GM18499 (cell line): ENCODE data around the gene LDAH.
A peak's percentile ranks its signal among the peaks of the same experiment; 100 is the strongest.

ENCODE experiments used
- ATAC-seq: cut with Tn5 transposase; IDR thresholded peaks from one replicate; pipeline ENCODE4 v1.9.1; 2021; ENCODE audit warnings: moderate number of reproducible peaks; ENCODE audit not compliant: insufficient read depth, unreplicated experiment

Gene LDAH

GRCh38 chr2:20670315-20671035, 152.4 kb downstream of the LDAH start:
- no peak for ATAC-seq

DNA sequence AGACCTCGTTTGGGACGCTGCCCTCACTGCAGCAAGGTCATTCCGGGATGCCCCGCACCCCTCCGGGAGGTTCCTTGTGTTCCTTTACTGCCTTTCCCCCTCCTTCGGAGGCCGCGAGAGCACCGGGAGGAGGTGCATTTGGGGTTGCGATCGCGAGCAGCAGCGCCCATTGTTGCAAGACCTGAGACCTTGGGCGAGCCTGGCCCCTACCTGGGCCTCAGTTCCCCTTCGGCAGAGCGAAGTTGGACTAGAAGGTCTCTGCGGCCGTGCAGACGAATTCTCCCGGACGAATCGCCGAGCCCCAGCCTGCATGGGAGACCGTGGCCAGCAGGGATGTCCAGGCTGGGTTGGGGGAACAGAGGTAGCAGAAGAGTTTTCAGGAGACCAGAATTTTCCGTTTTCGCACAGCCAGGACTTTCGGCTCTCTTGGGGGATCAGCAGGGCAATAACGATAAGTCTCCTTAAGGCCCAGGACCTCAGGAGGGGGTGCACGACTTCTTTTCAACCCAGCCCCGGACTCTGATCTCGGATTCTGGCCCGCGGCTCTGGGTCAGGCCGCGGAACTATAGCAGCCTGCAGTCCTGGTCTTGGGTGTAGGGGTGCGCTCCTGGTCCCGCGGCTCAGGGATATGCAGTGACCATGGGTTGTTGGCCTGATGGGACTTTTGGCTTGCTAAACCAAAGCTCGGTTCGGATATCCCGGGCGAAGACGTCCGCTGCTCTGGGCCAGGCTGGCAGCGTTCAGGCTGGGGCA, 153.2 kb downstream of the LDAH start:
- no peak for ATAC-seq

DNA sequence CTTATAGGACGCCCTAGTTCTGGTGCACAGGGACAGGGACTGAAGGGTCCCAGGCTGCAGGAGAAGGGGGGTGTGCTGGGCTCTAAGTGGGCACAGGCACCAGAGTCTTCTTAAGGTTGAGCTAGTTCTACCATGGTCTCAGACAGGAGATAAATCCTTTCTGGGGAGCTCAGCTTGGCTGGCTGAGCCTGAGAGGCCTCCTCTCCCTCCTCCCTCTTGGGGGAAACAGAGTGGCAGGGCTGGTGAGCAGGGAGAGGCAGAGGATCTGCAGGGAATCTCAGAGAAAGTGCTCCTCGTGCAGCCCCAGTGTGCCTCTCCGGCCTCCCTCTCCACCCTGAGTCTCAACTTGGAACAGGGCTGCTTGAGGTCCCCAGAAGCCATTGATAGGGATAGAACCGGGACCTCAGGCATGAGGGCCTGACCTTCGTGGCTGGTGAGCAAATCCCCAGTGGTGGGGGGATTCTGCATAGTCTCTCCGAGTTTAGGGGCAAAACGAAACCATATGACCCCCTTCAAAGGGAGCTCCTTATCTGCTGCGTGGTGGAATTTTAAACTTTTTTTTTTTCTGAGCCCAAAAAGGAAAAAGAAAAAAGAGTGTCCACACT, 153.9 kb downstream of the LDAH start:
- no peak for ATAC-seq

- ATAC-seq = no peak
Observed at GRCh38 chr2:20668451-20668850, 154.4 kb downstream of the LDAH start.

- ATAC-seq = no peak
Observed at GRCh38 chr2:20667531-20668401, 155.1 kb downstream of the LDAH start.

- ATAC-seq = no peak
Observed at GRCh38 chr2:20667151-20667530, 155.8 kb downstream of the LDAH start.

- no peak for ATAC-seq
Observed at GRCh38 chr2:20666304-20667150, 156.4 kb downstream of the LDAH start, which contains the start of gene GDF7. TSS of gene GDF7 (plus strand) at chr2:20667144. CDS start at chr2:20667240, 96 bp downstream.

DNA sequence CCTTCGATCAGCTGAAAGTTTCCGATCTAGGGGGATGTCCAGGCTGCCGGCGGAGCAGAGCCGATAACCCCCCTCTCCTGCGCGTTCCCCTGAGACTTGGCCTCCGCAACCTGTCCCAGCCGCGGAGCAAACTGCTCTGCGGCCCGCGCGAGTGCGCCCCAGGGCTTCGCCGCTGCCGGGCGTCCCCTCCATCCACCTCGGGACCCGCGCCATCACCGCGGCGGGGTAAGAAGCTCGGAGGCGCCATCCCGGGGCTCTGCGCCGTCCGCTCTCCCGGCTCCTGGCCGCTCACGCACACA, 156.9 kb downstream of the LDAH start:
- ATAC-seq = no peak

DNA sequence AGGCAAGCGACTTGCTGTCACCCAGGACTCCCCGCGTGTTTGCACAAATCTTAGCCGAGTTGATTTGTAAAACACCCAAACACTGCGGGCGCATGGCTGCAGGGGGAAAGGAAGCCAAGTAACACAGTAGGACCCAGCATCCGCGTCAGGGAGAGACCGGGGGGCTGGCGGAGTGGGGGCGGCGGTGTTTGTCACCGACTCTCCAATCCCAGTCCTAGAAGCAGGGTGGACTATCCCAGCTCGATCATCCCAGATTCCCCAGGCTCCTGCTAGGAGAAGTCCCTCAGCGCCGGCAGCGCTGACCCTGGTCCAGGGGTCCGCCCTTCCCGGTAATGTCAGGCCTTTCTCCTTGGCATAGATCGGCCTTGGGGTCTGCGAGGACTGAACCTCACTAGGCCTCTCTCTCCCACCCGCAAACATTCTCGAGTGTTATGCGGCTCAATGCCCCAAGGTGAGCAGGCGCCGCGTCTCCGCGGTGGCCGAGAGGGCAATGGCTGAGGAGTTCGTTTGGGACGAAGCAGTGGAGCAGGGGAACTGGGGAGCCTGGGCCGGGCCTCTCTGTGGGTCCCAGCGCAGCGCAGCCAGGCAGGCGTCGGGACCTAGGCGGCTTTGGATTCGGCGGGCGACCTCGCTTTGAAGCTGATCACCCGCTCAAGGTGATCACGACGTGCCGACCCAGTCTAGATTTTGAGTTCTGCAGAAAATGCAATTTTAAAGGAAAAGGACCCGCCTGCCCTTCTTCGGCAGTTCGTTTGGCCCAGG, 157.5 kb downstream of the LDAH start:
- ATAC-seq = no peak

DNA sequence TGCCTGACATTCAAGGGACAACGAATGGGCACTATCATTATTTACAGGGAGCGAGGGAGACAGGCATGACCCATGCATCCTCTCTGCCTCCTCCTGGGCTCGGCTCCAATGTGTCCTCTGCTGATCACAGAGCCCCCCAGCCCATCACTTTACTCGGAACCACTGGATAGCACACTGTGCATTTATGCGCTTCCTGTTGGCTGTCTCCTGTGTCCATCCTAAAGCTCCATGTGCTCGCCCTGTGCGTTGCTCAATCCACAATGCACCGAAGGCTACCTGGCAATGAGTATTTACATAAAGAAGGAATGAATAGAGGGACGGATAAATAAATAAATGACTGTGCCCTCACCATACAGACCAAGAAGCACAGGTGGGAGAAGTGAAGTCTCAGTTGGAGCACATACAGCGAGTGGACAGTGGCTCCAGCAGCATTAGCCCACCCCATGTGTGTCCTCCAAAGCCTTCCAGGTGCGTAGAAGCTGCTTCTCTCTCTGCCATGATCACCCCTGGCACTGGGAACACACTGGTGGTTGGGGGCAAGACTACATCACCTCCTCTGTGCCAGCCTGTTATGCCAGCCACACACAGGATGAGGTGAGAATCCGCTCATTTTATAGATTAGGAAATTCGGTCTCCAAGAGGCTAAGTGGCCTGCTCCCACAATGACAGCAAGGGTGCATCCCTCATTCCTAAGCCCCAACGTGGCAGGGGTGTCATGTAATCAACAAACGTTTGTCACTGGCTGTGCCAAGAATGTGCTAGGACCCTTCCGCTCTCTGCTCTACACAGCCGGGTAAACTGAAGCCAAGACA, 158.3 kb downstream of the LDAH start:
- no peak for ATAC-seq

- no peak for ATAC-seq
Observed at GRCh38 chr2:20664071-20664390, 158.9 kb downstream of the LDAH start.

DNA sequence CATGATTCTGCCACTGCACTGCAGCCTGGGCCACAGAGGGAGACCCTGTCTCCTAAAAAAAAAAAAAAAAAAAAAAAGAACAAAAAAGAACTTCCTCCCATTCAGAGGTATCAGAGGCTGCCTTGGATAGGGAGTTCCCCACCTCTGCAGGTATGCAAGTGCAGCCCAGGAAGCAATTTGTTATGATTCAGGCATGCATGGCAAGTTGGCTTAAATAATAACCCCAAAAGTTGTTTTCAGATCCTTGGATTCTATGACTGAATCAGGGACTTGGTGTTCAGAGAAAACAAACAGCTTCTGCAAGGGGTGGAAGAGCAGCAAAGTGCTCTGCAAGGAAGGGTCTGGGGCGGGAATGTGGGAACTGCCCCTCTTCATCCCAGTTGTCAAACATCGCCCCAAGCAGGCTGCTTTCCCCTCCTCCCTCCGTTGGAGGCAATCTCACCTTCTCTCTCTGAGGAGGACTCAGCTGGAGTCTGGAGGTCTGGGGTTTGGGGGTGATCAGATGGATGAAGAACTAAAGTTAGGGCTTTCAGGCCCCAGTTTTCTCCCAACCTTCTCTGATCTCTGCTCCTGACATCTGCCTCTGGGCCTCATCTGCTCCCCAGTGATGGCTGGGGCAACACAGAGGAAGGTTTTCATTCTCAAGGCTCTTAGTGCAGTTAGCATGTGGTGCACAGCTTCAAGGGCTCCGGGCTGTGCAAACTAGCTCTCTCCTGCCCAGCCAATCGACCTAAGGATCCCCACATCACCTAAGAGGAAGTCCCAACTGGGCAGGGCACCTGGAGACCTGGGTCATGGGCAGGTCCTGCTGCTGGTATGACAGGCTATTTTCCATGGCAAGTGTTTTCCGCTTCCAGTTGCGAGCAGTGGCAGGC, 159.5 kb downstream of the LDAH start:
- no peak for ATAC-seq

DNA sequence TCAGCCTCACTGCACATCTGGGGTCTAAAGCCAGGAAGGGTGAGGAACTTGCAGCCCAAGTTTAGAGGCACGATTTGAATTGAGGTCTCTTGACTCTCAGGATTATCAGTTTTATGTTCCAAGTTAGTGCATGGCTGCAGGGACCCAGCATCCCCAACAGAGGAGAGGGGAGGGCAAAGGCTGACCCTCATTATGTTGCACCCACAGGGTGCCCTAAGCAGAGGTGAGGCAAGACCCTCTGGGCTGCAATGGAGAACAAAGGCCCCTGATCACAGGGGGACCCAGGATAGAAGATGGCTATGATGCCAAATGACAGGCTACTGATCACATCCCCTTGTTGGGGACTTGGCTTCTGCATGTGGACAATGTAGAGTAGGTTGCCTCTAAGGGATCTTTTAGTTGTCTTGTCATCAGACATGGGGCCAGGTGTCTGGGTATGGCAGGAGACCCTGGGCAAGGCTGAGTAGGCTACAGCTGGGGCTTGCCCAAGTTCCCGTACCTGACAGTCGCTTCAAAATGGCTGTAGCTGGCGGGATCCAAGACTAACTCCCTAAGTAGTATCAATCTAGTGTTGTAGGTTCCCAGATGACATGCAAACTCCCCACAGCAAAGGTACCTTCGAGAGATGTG, 160.5 kb downstream of the LDAH start:
- no peak for ATAC-seq

- ATAC-seq = peak; percentile 51
Observed at GRCh38 chr2:20661421-20662307, 161.2 kb downstream of the LDAH start.

DNA sequence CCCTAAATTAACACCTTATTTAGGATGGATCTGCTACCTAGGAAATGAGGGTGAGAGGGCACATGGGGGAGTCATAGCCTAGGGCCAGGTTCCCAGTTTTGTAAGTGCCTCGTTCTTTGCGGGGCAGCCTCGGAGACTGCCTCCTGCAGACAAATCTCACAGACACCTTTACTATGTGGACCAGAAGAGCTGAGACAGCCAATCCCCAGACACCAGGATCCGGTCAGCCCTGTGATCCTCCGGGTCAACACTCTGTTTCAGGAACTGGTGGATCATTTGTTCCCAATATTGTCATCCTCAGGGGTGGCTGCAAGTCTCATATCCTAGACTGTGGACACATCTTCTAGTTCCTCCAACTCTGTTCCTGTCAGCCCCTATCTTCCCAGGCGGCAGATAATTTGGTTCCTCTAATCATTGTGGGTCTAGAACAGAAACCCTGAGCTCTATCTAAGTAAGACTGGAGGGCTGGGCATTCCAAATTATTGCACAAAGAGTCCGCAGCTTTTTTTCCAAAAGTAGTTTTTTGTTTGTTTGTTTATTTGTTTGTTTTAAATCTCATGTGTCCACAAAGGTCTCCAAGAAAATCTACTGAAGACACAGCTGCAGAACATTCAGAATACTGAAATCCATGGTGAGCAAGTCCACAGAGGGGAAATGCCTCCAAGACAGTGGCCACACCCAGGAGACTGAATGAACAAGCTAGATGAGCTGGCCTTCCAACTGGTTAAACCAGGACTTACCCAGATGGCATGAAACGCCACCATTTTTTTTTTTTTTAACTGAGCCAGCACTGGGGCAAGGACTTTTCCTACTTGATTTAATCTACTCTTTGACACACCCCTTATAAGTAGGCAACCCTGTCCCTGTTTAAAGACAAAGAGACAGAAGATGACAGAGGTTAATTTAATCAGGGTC, 162.1 kb downstream of the LDAH start:
- no peak for ATAC-seq
